Glutamatergic neuron (in vitro differentiated cells): ENCODE data around the gene OR13C8. TPM values are rescaled to one million over a fixed set of nuclear protein-coding genes. Genes with fewer than 3 reads are reported as not detected.

Experiments used
- DNase-seq: peaks from one replicate; pipeline ENCODE4 v3.0.0; 2022
- H3K27ac Mint-ChIP-seq: one replicate; pipeline ENCODE4 v1.8.0; 2020; ENCODE audit warnings: mild to moderate bottlenecking, mixed read lengths, inconsistent platforms; ENCODE audit not compliant: unreplicated experiment
- H3K27me3 Mint-ChIP-seq: one replicate; pipeline ENCODE4 v1.8.0; 2020; ENCODE audit warnings: mild to moderate bottlenecking, moderate library complexity, mixed read lengths, inconsistent platforms; ENCODE audit not compliant: unreplicated experiment
- H3K36me3 Mint-ChIP-seq: one replicate; pipeline ENCODE4 v1.8.0; 2020; ENCODE audit warnings: mild to moderate bottlenecking, mixed read lengths, inconsistent platforms; ENCODE audit not compliant: unreplicated experiment
- H3K4me1 Mint-ChIP-seq: one replicate; pipeline ENCODE4 v1.8.0; 2020; ENCODE audit warnings: mild to moderate bottlenecking, low read depth, mixed read lengths, inconsistent platforms; ENCODE audit not compliant: unreplicated experiment
- H3K4me3 Mint-ChIP-seq: one replicate; pipeline ENCODE4 v1.8.0; 2020; ENCODE audit warnings: mild to moderate bottlenecking, mixed read lengths, inconsistent platforms; ENCODE audit not compliant: unreplicated experiment
- H3K9me3 Mint-ChIP-seq: one replicate; pipeline ENCODE4 v1.8.0; 2020; ENCODE audit warnings: mild to moderate bottlenecking, moderate library complexity, mixed read lengths, inconsistent platforms; ENCODE audit not compliant: unreplicated experiment
- CTCF ChIP-seq: fragments of 200-600 bp; sonication (generic); IDR thresholded peaks from one replicate; pipeline ENCODE4 v1.5.0; 2021; ENCODE audit not compliant: partially characterized antibody, unreplicated experiment
- total RNA-seq: library from RNA; stranded (reverse); fragmentation: NEBNext Ultra II Directional; extraction: Animal tissue kit (Norgen Biotek cat#: 25700); gene quantifications from one replicate; pipeline ENCODE4 v1.2.1, GENCODE V29; 2021; ENCODE audit not compliant: unreplicated experiment

The OR13C8 gene
- total RNA-seq, 1 donor from 2014 or later = not detected

- TF ChIP-seq CTCF = no peak
- no peak for DNase-seq
- Mint-ChIP-seq H3K4me3 (no peak overlapping the region), H3K9me3 (no peaks in the 10 kb centered on the region), H3K27me3 (no peaks in the 10 kb centered on the region), H3K36me3 (no peaks in the 10 kb centered on the region), H3K27ac (no peak overlapping the region), H3K4me1 (no peaks in the 10 kb centered on the region)
These were observed 39.4 kb downstream of the OR13C8 start for GRCh38 chr9:104608336-104608735.

- H3K4me3 Mint-ChIP-seq = no peak overlapping the region
- no peaks in the 10 kb centered on the region for H3K9me3 Mint-ChIP-seq
- no peaks in the 10 kb centered on the region for H3K4me1 Mint-ChIP-seq
- peaks cover 1% of the 10 kb centered on the region for H3K27me3 Mint-ChIP-seq
- DNase-seq = no peak
- H3K27ac Mint-ChIP-seq = no peak overlapping the region
- no peak for TF ChIP-seq CTCF
- H3K36me3 Mint-ChIP-seq = no peaks in the 10 kb centered on the region
These were observed 42.2 kb downstream of the OR13C8 start for GRCh38 chr9:104611213-104611612.

- DNase-seq = no peak
- Mint-ChIP-seq H3K27ac (no peak overlapping the region), H3K36me3 (no peaks in the 10 kb centered on the region), H3K9me3 (no peaks in the 10 kb centered on the region), H3K4me3 (no peak overlapping the region), H3K27me3 (peaks cover 1% of the 10 kb centered on the region), H3K4me1 (no peaks in the 10 kb centered on the region)
- TF ChIP-seq CTCF = no peak
These were observed 48.5 kb downstream of the OR13C8 start for GRCh38 chr9:104617418-104617817.

GRCh38 chr9:104618104-104618503 is 49.1 kb downstream of the OR13C8 start, which contains the start of gene OR13C9:
TSS of gene OR13C9 (minus strand) at chr9:104618204. CDS start at chr9:104618204, 0 bp downstream.
- Mint-ChIP-seq H3K9me3 (no peaks in the 10 kb centered on the region), H3K4me3 (no peak within 1 kb of the TSS), H3K27me3 (peaks cover 1% of the 10 kb centered on the region), H3K36me3 (no peaks in the 10 kb centered on the region), H3K27ac (no peak within 1 kb of the TSS), H3K4me1 (no peaks in the 10 kb centered on the region)
- no peak for DNase-seq
- TF ChIP-seq CTCF = no peak

Other genes with a start within 250 kb of the OR13C8 start
- gene OR13F1, start 64.9 kb upstream of the OR13C8 start, total RNA-seq = not detected
- not detected for gene OR13C4, start 42.0 kb upstream of the OR13C8 start, total RNA-seq
- not detected for gene OR13C3, start 32.3 kb upstream of the OR13C8 start, total RNA-seq
- gene OR13C5, start 30.2 kb downstream of the OR13C8 start, total RNA-seq = not detected
- gene OR13C2, start 36.5 kb downstream of the OR13C8 start, total RNA-seq = not detected
- gene OR13C9, start 49.0 kb downstream of the OR13C8 start, total RNA-seq = not detected
- gene OR13D1, start 125.3 kb downstream of the OR13C8 start, total RNA-seq = not detected
- 28.0 TPM for gene NIPSNAP3A, start 178.5 kb downstream of the OR13C8 start, total RNA-seq
- gene NIPSNAP3B, start 195.0 kb downstream of the OR13C8 start, total RNA-seq = 2.8 TPM